Measurements from ENCODE around the gene MAPK8.
A peak's percentile ranks its signal among the peaks of the same experiment; 100 is the strongest.

The MAPK8 gene

GRCh38 chr10:48400850-48401220 lies 94.4 kb downstream of the MAPK8 start:
- Histone ChIP-seq H3K27me3 (ENCODE audit: control insufficient read depth in 5 of 5, insufficient read depth in 4 of 5, low read length in 5 of 5) (no peaks in the 10 kb centered on the region), H3K4me1 (ENCODE audit: control insufficient read depth in 5 of 5, insufficient read depth in 5 of 5, low read length in 5 of 5) (peaks cover 0 to 58% (median 27%) of the 10 kb centered on the region in 5 donors), H3K4me3 (ENCODE audit: low read depth in 1 of 5, low read length in 5 of 5) (no peak overlapping the region), H3K9ac (ENCODE audit: low read length in 5 of 5) (no peak overlapping the region), H3K36me3 (ENCODE audit: control insufficient read depth in 5 of 5, insufficient read depth in 5 of 5, low read length in 5 of 5) (peaks cover 0 to 3% (median 0%) of the 10 kb centered on the region in 5 donors), H3K9me3 (ENCODE audit: control insufficient read depth in 5 of 5, low read length in 5 of 5) (no peaks in the 10 kb centered on the region), H3K27ac (ENCODE audit: low read depth, low read length) (no peak overlapping the region)

GRCh38 chr10:48404646-48405045 lies 98.2 kb downstream of the MAPK8 start:
- peaks cover 0 to 13% (median 5%) of the 10 kb centered on the region in 5 donors for H3K36me3 ChIP-seq (ENCODE audit: control insufficient read depth in 5 of 5, insufficient read depth in 5 of 5, low read length in 5 of 5)
- H3K4me3 ChIP-seq (ENCODE audit: low read depth in 1 of 5, low read length in 5 of 5) = no peak overlapping the region
- no peak overlapping the region for H3K27ac ChIP-seq (ENCODE audit: low read depth, low read length)
- H3K9me3 ChIP-seq (ENCODE audit: control insufficient read depth in 5 of 5, low read length in 5 of 5) = no peaks in the 10 kb centered on the region
- H3K9ac ChIP-seq (ENCODE audit: low read length in 5 of 5) = no peak overlapping the region
- peaks cover 0 to 32% (median 19%) of the 10 kb centered on the region in 5 donors for H3K4me1 ChIP-seq (ENCODE audit: control insufficient read depth in 5 of 5, insufficient read depth in 5 of 5, low read length in 5 of 5)
- H3K27me3 ChIP-seq (ENCODE audit: control insufficient read depth in 5 of 5, insufficient read depth in 4 of 5, low read length in 5 of 5) = no peaks in the 10 kb centered on the region

DNA sequence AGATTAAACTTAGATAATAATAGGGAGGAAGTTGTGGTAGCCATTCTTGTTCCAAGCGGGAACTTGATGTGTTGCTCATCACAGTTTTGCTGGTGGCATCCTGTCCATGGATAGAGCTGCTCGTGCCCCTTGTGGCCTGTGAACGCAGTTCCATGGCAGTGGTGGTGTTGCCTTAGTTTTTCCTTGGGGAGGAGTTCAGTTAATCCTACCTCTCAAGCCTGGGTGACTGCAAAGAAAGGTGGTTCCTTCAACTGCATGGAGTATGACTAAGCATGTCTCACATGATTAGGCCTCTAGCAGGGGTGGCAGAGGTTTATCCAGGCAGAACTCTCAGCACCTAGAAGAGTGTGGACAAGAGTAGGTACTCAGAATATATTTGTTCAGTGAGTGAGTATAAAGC lies 99.7 kb downstream of the MAPK8 start:
- H3K4me1 ChIP-seq (ENCODE audit: control insufficient read depth in 5 of 5, insufficient read depth in 5 of 5, low read length in 5 of 5) = peaks cover 0 to 17% (median 8%) of the 10 kb centered on the region in 5 donors
- H3K27ac ChIP-seq (ENCODE audit: low read depth, low read length) = peak overlapping the region; percentile 32
- no peak overlapping the region for H3K9ac ChIP-seq (ENCODE audit: low read length in 5 of 5)
- H3K36me3 ChIP-seq (ENCODE audit: control insufficient read depth in 5 of 5, insufficient read depth in 5 of 5, low read length in 5 of 5) = peaks cover 8 to 26% (median 11%) of the 10 kb centered on the region in 5 donors
- no peaks in the 10 kb centered on the region for H3K27me3 ChIP-seq (ENCODE audit: control insufficient read depth in 5 of 5, insufficient read depth in 4 of 5, low read length in 5 of 5)
- no peak overlapping the region for H3K4me3 ChIP-seq (ENCODE audit: low read depth in 1 of 5, low read length in 5 of 5)
- no peaks in the 10 kb centered on the region for H3K9me3 ChIP-seq (ENCODE audit: control insufficient read depth in 5 of 5, low read length in 5 of 5)

- H3K4me1 ChIP-seq (ENCODE audit: control insufficient read depth in 5 of 5, insufficient read depth in 5 of 5, low read length in 5 of 5) = peaks cover 0 to 17% (median 8%) of the 10 kb centered on the region in 5 donors
- no peaks in the 10 kb centered on the region for H3K27me3 ChIP-seq (ENCODE audit: control insufficient read depth in 5 of 5, insufficient read depth in 4 of 5, low read length in 5 of 5)
- H3K27ac ChIP-seq (ENCODE audit: low read depth, low read length) = no peak overlapping the region
- no peak overlapping the region for H3K4me3 ChIP-seq (ENCODE audit: low read depth in 1 of 5, low read length in 5 of 5)
- peaks cover 9 to 29% (median 11%) of the 10 kb centered on the region in 5 donors for H3K36me3 ChIP-seq (ENCODE audit: control insufficient read depth in 5 of 5, insufficient read depth in 5 of 5, low read length in 5 of 5)
- H3K9ac ChIP-seq (ENCODE audit: low read length in 5 of 5) = no peak overlapping the region
- peaks cover 0 to 2% (median 0%) of the 10 kb centered on the region in 5 donors for H3K9me3 ChIP-seq (ENCODE audit: control insufficient read depth in 5 of 5, low read length in 5 of 5)
Observed at GRCh38 chr10:48406658-48407057, 100.2 kb downstream of the MAPK8 start.

GRCh38 chr10:48410503-48410902 lies 104.0 kb downstream of the MAPK8 start:
- Histone ChIP-seq H3K27ac (ENCODE audit: low read depth, low read length) (no peak overlapping the region), H3K27me3 (ENCODE audit: control insufficient read depth in 5 of 5, insufficient read depth in 4 of 5, low read length in 5 of 5) (no peaks in the 10 kb centered on the region), H3K4me1 (ENCODE audit: control insufficient read depth in 5 of 5, insufficient read depth in 5 of 5, low read length in 5 of 5) (peaks cover 0 to 10% (median 0%) of the 10 kb centered on the region in 5 donors), H3K9ac (ENCODE audit: low read length in 5 of 5) (no peak overlapping the region), H3K36me3 (ENCODE audit: control insufficient read depth in 5 of 5, insufficient read depth in 5 of 5, low read length in 5 of 5) (peaks cover 11 to 40% (median 14%) of the 10 kb centered on the region in 5 donors), H3K4me3 (ENCODE audit: low read depth in 1 of 5, low read length in 5 of 5) (no peak overlapping the region), H3K9me3 (ENCODE audit: control insufficient read depth in 5 of 5, low read length in 5 of 5) (peaks cover 3 to 16% (median 11%) of the 10 kb centered on the region in 5 donors)

DNA sequence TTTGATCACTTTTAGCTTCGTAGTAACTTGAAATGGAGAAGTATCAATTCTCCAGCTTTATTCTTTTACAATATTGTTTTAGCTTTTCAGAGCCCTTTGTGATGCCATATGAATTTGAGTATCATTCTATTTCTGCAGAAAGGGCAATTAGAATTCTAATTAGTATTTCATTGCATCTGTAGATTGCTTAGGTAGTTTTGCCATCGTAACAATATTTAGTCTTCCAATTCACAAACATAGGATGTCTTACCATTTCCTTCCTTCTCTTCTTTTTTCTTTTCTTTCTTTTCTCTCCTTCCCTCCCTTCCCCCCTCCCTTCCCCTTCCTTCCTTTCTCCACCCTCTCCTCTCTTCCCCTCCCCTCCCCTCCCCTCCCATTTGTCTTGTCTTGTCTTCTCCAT lies 105.0 kb downstream of the MAPK8 start:
- Histone ChIP-seq H3K27me3 (ENCODE audit: control insufficient read depth in 5 of 5, insufficient read depth in 4 of 5, low read length in 5 of 5) (no peaks in the 10 kb centered on the region), H3K4me1 (ENCODE audit: control insufficient read depth in 5 of 5, insufficient read depth in 5 of 5, low read length in 5 of 5) (peaks cover 0 to 10% (median 0%) of the 10 kb centered on the region in 5 donors), H3K27ac (ENCODE audit: low read depth, low read length) (no peak overlapping the region), H3K9me3 (ENCODE audit: control insufficient read depth in 5 of 5, low read length in 5 of 5) (peaks cover 3 to 16% (median 11%) of the 10 kb centered on the region in 5 donors), H3K9ac (ENCODE audit: low read length in 5 of 5) (no peak overlapping the region), H3K4me3 (ENCODE audit: low read depth in 1 of 5, low read length in 5 of 5) (no peak overlapping the region), H3K36me3 (ENCODE audit: control insufficient read depth in 5 of 5, insufficient read depth in 5 of 5, low read length in 5 of 5) (peaks cover 11 to 40% (median 14%) of the 10 kb centered on the region in 5 donors)

DNA sequence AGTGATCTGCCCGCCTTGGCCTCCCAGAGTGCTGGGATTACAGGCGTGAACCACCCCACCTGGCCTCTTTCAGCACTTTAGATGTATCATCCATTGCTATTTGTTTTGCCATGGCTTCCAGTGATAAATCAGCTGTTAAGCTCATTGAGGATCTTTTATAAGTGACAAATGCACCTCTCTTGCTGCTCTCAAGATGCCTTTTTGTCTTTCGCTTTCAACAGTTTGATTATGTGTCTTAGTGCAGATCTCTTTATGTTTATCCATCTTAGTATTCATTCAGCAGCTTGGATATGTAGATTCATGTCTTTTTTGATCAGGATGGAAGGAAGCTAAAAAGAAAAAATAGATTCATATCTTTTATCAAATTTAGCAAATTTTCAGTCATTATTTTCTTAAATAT lies 105.6 kb downstream of the MAPK8 start:
- Histone ChIP-seq H3K4me3 (ENCODE audit: low read depth in 1 of 5, low read length in 5 of 5) (no peak overlapping the region), H3K27ac (ENCODE audit: low read depth, low read length) (no peak overlapping the region), H3K4me1 (ENCODE audit: control insufficient read depth in 5 of 5, insufficient read depth in 5 of 5, low read length in 5 of 5) (peaks cover 0 to 6% (median 0%) of the 10 kb centered on the region in 5 donors), H3K36me3 (ENCODE audit: control insufficient read depth in 5 of 5, insufficient read depth in 5 of 5, low read length in 5 of 5) (peaks cover 11 to 40% (median 14%) of the 10 kb centered on the region in 5 donors), H3K9me3 (ENCODE audit: control insufficient read depth in 5 of 5, low read length in 5 of 5) (peaks cover 3 to 16% (median 11%) of the 10 kb centered on the region in 5 donors), H3K27me3 (ENCODE audit: control insufficient read depth in 5 of 5, insufficient read depth in 4 of 5, low read length in 5 of 5) (no peaks in the 10 kb centered on the region), H3K9ac (ENCODE audit: low read length in 5 of 5) (no peak overlapping the region)

- peaks cover 3 to 16% (median 11%) of the 10 kb centered on the region in 5 donors for H3K9me3 ChIP-seq (ENCODE audit: control insufficient read depth in 5 of 5, low read length in 5 of 5)
- H3K4me1 ChIP-seq (ENCODE audit: control insufficient read depth in 5 of 5, insufficient read depth in 5 of 5, low read length in 5 of 5) = peaks cover 0 to 14% (median 7%) of the 10 kb centered on the region in 5 donors
- no peak overlapping the region for H3K27ac ChIP-seq (ENCODE audit: low read depth, low read length)
- H3K9ac ChIP-seq (ENCODE audit: low read length in 5 of 5) = no peak overlapping the region
- no peaks in the 10 kb centered on the region for H3K27me3 ChIP-seq (ENCODE audit: control insufficient read depth in 5 of 5, insufficient read depth in 4 of 5, low read length in 5 of 5)
- H3K36me3 ChIP-seq (ENCODE audit: control insufficient read depth in 5 of 5, insufficient read depth in 5 of 5, low read length in 5 of 5) = peaks cover 11 to 40% (median 14%) of the 10 kb centered on the region in 5 donors
- no peak overlapping the region for H3K4me3 ChIP-seq (ENCODE audit: low read depth in 1 of 5, low read length in 5 of 5)
Observed at GRCh38 chr10:48412933-48413332, 106.5 kb downstream of the MAPK8 start.

DNA sequence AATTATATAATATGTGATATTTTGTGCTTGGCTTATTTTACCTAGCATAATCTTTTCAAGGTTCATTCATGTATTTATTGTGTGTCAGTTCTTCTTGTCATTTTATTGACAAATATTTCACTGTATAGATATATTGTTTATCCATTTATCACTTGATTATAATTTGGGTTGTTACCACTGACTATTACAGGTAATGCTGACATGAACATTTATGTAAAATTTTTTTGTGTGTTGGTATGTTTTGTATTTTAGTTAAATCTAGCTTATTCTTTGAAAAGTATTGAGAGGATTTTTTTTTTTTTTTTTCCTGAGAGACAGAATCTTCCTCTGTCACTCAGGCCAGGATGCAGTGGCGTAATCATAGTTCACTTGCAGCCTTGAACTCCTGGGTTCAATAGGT lies 107.7 kb downstream of the MAPK8 start:
- Histone ChIP-seq H3K36me3 (ENCODE audit: control insufficient read depth in 5 of 5, insufficient read depth in 5 of 5, low read length in 5 of 5) (peaks cover 9 to 29% (median 14%) of the 10 kb centered on the region in 5 donors), H3K9me3 (ENCODE audit: control insufficient read depth in 5 of 5, low read length in 5 of 5) (peaks cover 3 to 16% (median 11%) of the 10 kb centered on the region in 5 donors), H3K9ac (ENCODE audit: low read length in 5 of 5) (no peak overlapping the region), H3K27ac (ENCODE audit: low read depth, low read length) (no peak overlapping the region), H3K4me3 (ENCODE audit: low read depth in 1 of 5, low read length in 5 of 5) (no peak overlapping the region), H3K27me3 (ENCODE audit: control insufficient read depth in 5 of 5, insufficient read depth in 4 of 5, low read length in 5 of 5) (no peaks in the 10 kb centered on the region), H3K4me1 (ENCODE audit: control insufficient read depth in 5 of 5, insufficient read depth in 5 of 5, low read length in 5 of 5) (peaks cover 0 to 17% (median 7%) of the 10 kb centered on the region in 5 donors)

DNA sequence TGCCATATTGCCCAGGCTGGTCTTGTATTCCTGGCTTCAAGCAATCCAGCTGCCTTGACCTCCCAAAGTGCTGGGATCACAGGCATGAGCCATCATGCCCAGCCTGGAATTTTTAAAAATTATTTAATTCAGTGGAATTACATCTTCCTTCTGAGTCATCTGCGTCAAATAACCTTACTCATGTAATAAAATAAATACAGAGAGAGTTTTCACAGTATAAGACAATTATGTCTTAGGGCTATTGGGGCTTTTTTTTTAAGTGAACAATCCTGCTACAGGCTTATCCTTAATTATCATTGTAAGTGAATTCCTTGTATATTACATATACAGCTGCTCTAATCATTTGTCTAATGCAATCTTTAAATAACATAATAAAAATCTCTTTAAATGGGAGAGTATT lies 108.3 kb downstream of the MAPK8 start:
- Histone ChIP-seq H3K4me1 (ENCODE audit: control insufficient read depth in 5 of 5, insufficient read depth in 5 of 5, low read length in 5 of 5) (peaks cover 0 to 17% (median 7%) of the 10 kb centered on the region in 5 donors), H3K27ac (ENCODE audit: low read depth, low read length) (peak overlapping the region; percentile 4), H3K9ac (ENCODE audit: low read length in 5 of 5) (no peak overlapping the region), H3K36me3 (ENCODE audit: control insufficient read depth in 5 of 5, insufficient read depth in 5 of 5, low read length in 5 of 5) (peaks cover 9 to 26% (median 14%) of the 10 kb centered on the region in 5 donors), H3K9me3 (ENCODE audit: control insufficient read depth in 5 of 5, low read length in 5 of 5) (peaks cover 3 to 16% (median 11%) of the 10 kb centered on the region in 5 donors), H3K4me3 (ENCODE audit: low read depth in 1 of 5, low read length in 5 of 5) (no peak overlapping the region), H3K27me3 (ENCODE audit: control insufficient read depth in 5 of 5, insufficient read depth in 4 of 5, low read length in 5 of 5) (no peaks in the 10 kb centered on the region)
